ENCODE measurements around the gene ADAMTS5.

ADAMTS5 gene

GRCh38 chr21:26883768-26884167, 83.1 kb downstream of the ADAMTS5 start:
- no peak for DNase-seq

- DNase-seq = no peak
Observed at GRCh38 chr21:26881504-26882228, 85.2 kb downstream of the ADAMTS5 start.

GRCh38 chr21:26877018-26877417, 89.9 kb downstream of the ADAMTS5 start:
- DNase-seq = no peak

GRCh38 chr21:26874347-26874746, 92.5 kb downstream of the ADAMTS5 start:
- no peak for DNase-seq

All from activated naive CD4-positive, alpha-beta T cell (primary cell).